ENCODE measurements around the gene TNFAIP8. TPM values are rescaled to one million over a fixed set of nuclear protein-coding genes. Genes with fewer than 3 reads are reported as not detected.

The TNFAIP8 gene
- total and polyA plus RNA-seq, 2 experiments from 2014 or later, result 10.6 to 29.2 TPM

DNA sequence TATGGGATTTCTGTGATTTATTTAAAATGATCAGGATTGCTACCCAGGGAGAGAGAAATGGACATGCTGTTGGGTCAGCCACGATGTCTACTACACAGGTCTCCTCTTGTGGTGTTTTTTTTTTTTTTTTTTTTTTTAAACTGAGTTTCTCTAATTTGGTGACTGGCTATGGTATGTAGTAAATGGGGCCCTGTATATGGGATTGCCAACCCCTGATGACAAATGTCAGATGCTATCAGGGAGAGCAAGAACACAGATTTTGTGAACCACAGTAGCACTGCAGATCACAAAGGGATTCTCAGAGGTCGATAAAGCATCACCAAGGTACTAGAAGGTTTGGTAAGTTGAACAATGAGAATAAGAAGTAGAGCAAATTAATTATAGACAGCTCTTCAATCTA lies 16.5 kb upstream of the TNFAIP8 start:
- peaks cover 4% of the 10 kb centered on the region for H3K27me3 Mint-ChIP-seq (ENCODE audit: insufficient read depth, low read depth, poor library complexity)
- peaks cover 34% of the 10 kb centered on the region for H3K4me1 Mint-ChIP-seq
- Histone ChIP-seq H3K9me2 (ENCODE audit: insufficient read depth) (peaks cover 5% of the 10 kb centered on the region; the same call in 1 of the 2 replicates), H3K4me2 (no peak overlapping the region), H3K27ac (ENCODE audit: low read depth) (no peak overlapping the region), H3K79me2 (replicated peaks; ENCODE audit: insufficient read depth) (no peaks in the 10 kb centered on the region), H3F3A (replicated peaks; ENCODE audit: low read depth) (no peaks in the 10 kb centered on the region), H3K4me3 (no peak overlapping the region), H3K4me1 (ENCODE audit: insufficient read depth) (peaks cover 18% of the 10 kb centered on the region), H2AFZ (no peak overlapping the region), H4K20me1 (replicated peaks; ENCODE audit: insufficient read depth) (no peaks in the 10 kb centered on the region; the same call in 1 of the 2 replicates), H3K36me3 (ENCODE audit: insufficient read depth) (no peaks in the 10 kb centered on the region), H3K27me3 (ENCODE audit: insufficient read depth) (no peaks in the 10 kb centered on the region)
- no peak overlapping the region for H3K4me3 Mint-ChIP-seq
- H3K27ac Mint-ChIP-seq, result no peak overlapping the region
- TF ChIP-seq NANOG (IDR thresholded peaks at IDR 0.05; ENCODE audit: borderline replicate concordance) (no peak), CREB1 (CRISPR knock-in tag; IDR thresholded peaks at IDR 0.05; ENCODE audit: low read depth) (no peak), STAT1 (IDR thresholded peaks at IDR 0.05; ENCODE audit: unreplicated experiment) (no peak)
- no peak for DNase-seq (ENCODE audit: low spot score)
- no peaks in the 10 kb centered on the region for H3K9me3 Mint-ChIP-seq
- no peak for ATAC-seq
- no peaks in the 10 kb centered on the region for H3K36me3 Mint-ChIP-seq (ENCODE audit: low read depth)

DNA sequence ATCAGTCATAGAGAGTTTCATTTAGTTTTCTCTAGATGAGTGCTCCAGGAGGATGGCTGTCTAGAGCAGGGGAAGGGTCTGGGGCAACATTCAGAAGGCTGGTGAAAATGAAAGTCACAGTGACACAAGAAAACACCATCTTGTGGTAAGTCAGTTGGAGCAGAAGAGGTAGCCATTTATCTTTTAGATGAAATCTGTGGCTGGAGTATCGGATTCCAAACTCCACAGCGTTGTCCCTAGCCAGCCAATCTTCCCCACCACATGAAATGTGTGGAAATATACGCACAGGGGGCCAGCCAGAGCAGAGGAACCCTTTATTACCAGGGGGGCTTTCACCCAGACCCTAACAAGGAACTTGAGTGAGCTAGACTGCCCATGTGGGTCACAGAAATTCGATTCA lies 15.9 kb upstream of the TNFAIP8 start:
- H3K36me3 Mint-ChIP-seq (ENCODE audit: low read depth), result no peaks in the 10 kb centered on the region
- no peak for TF ChIP-seq ZNF331 (CRISPR knock-in tag; IDR thresholded peaks at IDR 0.05; ENCODE audit: low read depth)
- no peak for TF ChIP-seq EZH2phosphoT487 (IDR thresholded peaks at IDR 0.05; ENCODE audit: unreplicated experiment)
- TF ChIP-seq EZH2 (IDR thresholded peaks at IDR 0.05; ENCODE audit: low read depth, unreplicated experiment), result no peak
- TF ChIP-seq ZNF114 (CRISPR knock-in tag; IDR thresholded peaks at IDR 0.05), result no peak
- TF ChIP-seq, protein P1, sequence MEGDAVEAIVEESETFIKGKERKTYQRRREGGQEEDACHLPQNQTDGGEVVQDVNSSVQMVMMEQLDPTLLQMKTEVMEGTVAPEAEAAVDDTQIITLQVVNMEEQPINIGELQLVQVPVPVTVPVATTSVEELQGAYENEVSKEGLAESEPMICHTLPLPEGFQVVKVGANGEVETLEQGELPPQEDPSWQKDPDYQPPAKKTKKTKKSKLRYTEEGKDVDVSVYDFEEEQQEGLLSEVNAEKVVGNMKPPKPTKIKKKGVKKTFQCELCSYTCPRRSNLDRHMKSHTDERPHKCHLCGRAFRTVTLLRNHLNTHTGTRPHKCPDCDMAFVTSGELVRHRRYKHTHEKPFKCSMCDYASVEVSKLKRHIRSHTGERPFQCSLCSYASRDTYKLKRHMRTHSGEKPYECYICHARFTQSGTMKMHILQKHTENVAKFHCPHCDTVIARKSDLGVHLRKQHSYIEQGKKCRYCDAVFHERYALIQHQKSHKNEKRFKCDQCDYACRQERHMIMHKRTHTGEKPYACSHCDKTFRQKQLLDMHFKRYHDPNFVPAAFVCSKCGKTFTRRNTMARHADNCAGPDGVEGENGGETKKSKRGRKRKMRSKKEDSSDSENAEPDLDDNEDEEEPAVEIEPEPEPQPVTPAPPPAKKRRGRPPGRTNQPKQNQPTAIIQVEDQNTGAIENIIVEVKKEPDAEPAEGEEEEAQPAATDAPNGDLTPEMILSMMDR (conservative IDR thresholded peaks at IDR 0.05; ENCODE audit: low read depth in 2 of 2), result no peak
- TF ChIP-seq, protein P2, sequence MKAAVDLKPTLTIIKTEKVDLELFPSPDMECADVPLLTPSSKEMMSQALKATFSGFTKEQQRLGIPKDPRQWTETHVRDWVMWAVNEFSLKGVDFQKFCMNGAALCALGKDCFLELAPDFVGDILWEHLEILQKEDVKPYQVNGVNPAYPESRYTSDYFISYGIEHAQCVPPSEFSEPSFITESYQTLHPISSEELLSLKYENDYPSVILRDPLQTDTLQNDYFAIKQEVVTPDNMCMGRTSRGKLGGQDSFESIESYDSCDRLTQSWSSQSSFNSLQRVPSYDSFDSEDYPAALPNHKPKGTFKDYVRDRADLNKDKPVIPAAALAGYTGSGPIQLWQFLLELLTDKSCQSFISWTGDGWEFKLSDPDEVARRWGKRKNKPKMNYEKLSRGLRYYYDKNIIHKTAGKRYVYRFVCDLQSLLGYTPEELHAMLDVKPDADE (IDR thresholded peaks at IDR 0.05), result no peak
- TF ChIP-seq STAT1 (IDR thresholded peaks at IDR 0.05; ENCODE audit: unreplicated experiment), result no peak
- TF ChIP-seq POLR2AphosphoS5 (IDR thresholded peaks at IDR 0.05; ENCODE audit: low read depth), result no peak
- no peak for TF ChIP-seq NANOG (IDR thresholded peaks at IDR 0.05; ENCODE audit: borderline replicate concordance)
- no peak for TF ChIP-seq CREB1 (CRISPR knock-in tag; IDR thresholded peaks at IDR 0.05; ENCODE audit: low read depth)
- no peak for TF ChIP-seq JUNB (IDR thresholded peaks at IDR 0.05; ENCODE audit: unreplicated experiment)
- TF ChIP-seq, protein P3, sequence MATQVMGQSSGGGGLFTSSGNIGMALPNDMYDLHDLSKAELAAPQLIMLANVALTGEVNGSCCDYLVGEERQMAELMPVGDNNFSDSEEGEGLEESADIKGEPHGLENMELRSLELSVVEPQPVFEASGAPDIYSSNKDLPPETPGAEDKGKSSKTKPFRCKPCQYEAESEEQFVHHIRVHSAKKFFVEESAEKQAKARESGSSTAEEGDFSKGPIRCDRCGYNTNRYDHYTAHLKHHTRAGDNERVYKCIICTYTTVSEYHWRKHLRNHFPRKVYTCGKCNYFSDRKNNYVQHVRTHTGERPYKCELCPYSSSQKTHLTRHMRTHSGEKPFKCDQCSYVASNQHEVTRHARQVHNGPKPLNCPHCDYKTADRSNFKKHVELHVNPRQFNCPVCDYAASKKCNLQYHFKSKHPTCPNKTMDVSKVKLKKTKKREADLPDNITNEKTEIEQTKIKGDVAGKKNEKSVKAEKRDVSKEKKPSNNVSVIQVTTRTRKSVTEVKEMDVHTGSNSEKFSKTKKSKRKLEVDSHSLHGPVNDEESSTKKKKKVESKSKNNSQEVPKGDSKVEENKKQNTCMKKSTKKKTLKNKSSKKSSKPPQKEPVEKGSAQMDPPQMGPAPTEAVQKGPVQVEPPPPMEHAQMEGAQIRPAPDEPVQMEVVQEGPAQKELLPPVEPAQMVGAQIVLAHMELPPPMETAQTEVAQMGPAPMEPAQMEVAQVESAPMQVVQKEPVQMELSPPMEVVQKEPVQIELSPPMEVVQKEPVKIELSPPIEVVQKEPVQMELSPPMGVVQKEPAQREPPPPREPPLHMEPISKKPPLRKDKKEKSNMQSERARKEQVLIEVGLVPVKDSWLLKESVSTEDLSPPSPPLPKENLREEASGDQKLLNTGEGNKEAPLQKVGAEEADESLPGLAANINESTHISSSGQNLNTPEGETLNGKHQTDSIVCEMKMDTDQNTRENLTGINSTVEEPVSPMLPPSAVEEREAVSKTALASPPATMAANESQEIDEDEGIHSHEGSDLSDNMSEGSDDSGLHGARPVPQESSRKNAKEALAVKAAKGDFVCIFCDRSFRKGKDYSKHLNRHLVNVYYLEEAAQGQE (IDR thresholded peaks at IDR 0.05; ENCODE audit: unreplicated experiment), result no peak
- Histone ChIP-seq H3K4me2 (no peak overlapping the region), H3K9me2 (ENCODE audit: insufficient read depth) (peaks cover 5% of the 10 kb centered on the region; the same call in 1 of the 2 replicates), H3K4me3 (no peak overlapping the region), H3F3A (replicated peaks; ENCODE audit: low read depth) (no peaks in the 10 kb centered on the region), H3K4me1 (ENCODE audit: insufficient read depth) (peaks cover 18% of the 10 kb centered on the region), H2AFZ (no peak overlapping the region), H3K36me3 (ENCODE audit: insufficient read depth) (no peaks in the 10 kb centered on the region), H3K27ac (ENCODE audit: low read depth) (no peak overlapping the region), H3K27me3 (ENCODE audit: insufficient read depth) (no peaks in the 10 kb centered on the region), H3K79me2 (replicated peaks; ENCODE audit: insufficient read depth) (no peaks in the 10 kb centered on the region), H4K20me1 (replicated peaks; ENCODE audit: insufficient read depth) (no peaks in the 10 kb centered on the region; the same call in 1 of the 2 replicates)
- H3K27ac Mint-ChIP-seq, result no peak overlapping the region
- no peaks in the 10 kb centered on the region for H3K9me3 Mint-ChIP-seq
- H3K4me1 Mint-ChIP-seq, result peaks cover 29% of the 10 kb centered on the region
- H3K4me3 Mint-ChIP-seq, result no peak overlapping the region
- H3K27me3 Mint-ChIP-seq (ENCODE audit: insufficient read depth, low read depth, poor library complexity), result peaks cover 4% of the 10 kb centered on the region
- no peak for DNase-seq (ENCODE audit: low spot score)
- no peak for ATAC-seq

Measured in GM23338 (cell line).